Stimulated activated CD8-positive, alpha-beta memory T cell treated with anti-CD3 and anti-CD28 coated beads, Interleukin-4, amount 100 ng/mL, for 24 hours (primary cell): ENCODE data around the gene MAPK12.
A peak's percentile ranks its signal among the peaks of the same experiment; 100 is the strongest.

Experiments
- DNase-seq: peaks from one replicate; pipeline ENCODE4 v3.0.0-alpha.2; 2020; ENCODE audit warnings: low read depth

The MAPK12 gene

DNA sequence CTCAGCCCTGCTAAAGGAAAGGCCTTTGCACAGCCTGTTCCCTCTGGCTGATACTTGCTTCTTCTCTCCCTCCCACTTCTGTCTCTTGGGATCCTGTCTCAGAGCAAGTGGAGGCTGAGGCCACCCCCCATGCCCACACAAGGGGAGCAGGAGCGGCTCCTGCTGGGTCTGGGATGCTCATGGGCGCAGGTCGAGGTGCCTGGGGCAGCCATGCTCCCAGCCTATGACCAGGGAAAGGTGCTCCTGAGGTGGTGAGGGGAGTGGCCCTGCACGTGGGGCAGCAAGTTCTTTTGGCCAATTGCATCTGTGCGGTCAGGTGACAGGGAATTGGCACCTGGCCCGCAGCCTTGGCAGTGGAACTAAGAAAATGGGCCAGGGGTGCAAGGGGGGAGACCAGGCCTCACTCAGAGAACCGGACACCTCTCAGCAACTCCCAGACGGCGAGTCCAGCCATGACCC lies 7.2 kb upstream of the MAPK12 start:
- DNase-seq = no peak

DNA sequence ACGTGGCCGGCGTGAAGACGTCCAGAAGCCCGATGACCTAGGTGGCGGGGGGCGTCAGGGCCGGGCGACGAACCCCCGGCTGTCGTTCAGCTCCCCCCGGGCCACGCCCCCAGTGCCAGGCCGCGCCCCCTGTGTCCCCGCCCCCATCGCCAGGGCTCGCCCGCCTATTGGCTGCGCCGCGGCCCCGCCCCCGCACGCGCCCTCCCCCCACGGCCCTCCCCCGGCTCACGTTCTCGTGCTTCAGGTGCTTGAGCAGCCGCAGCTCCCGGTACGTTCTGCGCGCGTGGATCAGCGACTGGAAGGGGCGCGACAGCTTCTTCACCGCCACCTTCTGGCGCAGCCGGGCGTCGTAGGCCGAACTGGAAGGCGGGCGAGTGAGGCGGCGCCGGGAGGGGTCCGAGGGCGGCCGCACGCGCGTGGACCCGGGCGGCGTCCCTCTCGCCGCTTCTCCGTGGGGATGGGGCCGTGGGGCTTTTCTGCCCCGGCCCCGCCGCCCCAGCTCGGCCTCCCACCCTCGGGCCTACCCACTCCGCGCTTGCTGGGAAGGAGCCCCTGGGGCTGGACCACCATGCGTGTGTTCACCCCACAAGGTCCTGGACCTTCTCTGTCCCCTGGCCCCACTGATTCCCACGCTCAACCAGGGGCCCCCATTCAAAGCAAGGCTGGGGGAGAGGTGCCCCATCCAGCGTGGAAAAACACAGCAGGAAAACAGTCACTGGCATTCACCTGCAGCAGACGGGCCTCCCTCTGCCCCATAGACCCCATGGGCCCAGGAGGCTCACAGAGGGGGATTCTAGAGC lies 6.3 kb upstream of the MAPK12 start:
- DNase-seq = peak; percentile 28

DNA sequence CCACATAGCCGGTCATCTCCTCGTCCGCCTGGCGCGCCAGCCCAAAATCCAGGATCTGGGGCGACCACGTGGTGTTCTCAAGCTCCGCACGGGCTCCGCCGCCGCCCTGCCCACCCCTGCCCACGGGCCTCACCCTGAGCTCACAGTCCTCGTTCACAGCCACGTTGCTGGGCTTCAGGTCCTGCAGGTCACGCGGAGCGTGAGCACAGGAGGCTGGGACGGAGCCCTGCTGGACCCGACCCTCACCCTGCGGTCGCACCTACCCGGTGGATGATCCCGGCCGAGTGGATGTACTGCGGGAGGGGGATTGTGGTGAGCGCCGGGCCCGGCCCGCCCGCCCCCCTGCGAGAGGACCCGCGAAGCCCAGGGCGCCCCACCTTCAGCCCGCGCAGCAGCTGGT lies 5.5 kb upstream of the MAPK12 start:
- no peak for DNase-seq

DNA sequence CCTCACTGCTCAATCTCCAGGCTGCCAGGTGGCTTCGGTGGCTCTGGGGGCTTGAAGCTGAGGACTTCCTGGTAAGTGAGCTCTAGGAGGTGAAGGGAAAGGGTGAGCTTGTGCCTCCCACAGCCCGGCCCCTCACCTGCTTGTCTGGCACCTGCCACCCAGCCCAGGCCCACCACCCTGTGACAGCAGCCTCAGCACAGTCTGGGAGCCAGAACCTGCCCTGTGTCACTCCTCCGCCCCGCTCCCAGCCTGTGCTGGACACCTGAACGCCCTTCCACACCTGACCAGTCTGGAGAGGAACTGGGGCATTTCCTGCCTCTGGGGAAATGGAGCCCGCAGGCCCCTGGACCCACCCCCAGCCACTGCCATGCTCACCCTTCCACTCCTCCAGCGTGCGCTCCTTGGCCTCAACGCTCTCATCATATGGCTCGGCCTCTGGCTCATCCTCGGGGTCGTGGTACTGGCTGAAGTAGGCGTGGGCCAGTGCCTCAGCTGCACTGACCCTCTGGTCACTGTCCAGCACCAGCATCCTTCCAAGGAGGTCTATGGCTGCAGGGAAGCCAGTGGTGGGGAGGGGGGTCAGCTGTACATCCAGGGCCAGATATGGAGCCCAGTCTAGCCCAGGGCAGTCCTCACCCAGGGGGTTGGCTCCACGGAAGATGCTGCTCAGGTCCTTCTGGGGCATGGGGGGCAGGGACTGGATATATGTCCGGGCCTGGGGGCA lies 3.6 kb upstream of the MAPK12 start:
- DNase-seq = no peak

DNA sequence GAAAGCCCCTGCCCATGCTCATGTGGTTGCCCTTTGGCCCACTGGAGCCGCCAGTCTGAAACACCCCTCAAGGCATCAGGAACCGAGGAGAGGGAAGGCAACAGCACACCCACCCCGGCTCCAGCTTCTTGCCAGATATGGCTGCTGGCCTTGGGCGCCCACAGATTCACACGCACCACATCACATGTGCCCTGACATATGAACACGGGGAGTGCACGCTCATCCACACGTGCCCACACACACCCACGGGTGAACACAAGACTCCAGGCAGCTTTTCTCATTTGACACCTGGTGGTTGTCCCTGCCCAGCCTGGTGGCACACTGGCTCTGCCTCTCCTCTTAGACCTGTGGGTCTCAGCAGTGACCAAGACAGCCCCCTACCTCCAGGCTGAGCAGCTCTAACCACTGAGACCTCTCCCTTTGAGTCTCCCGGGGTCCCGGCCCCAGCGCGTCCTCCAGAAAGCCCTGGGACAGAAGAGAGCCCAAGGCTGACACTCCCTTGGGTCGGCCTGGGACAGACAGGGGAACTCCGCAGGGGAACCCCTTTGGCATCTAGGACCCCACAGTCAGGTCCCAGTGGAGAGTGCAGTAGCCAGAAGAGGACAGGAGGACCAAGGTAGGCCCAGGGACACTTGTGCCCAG lies 2.7 kb upstream of the MAPK12 start:
- no peak for DNase-seq

DNA sequence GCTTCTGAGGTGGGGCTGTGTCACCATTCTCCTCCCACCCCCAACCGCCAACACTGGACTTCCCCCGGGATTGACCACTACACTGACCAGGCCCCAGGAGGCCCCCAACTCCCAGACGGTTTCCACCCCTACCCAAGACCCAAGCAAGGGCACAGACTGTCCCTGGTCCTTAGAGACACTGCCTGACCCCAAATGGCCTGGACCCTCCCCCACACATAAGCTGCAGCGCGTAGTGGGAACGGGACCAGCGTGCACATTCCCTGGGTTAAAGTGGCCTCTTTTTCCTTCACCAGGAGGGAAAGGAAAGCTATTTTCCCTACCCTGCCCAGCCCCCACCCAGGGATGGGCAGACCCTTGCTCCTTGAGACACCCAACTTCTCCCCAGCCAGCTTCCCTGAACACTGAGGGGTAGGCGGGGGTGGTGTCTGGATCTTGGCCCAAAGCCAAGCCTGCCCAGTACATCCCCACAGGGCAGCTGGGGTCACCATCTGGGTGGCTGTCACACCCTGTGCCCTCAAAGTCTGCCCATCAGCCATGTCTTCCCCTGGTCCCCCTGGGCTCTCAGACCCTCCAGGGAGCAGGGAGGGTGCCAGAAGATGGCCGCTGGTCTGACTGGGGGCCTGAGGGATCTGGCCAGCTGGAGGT lies 1.6 kb upstream of the MAPK12 start:
- DNase-seq = no peak

DNA sequence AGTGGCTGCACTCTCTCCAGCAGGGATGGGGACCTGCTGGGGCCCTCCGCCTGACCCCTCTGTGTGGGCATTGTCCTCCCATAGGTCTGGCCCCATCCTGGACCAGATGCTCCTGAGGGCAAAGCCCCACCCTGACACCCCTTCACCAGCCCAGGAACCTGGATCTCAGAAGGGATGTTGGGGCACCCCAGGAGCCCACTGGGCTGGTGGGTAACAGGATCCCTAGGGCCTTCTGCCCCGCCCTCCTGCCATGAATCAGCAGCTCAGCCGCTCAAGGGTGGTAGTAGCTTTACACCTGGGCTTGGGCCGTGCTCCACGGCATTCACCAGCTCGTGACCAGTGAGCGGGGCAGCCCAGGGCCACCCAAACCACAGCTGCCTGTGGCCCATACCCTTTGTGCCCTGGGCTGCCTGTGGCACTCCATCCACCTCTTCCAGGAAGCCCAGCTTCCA lies 1.0 kb upstream of the MAPK12 start:
- DNase-seq = no peak

DNA sequence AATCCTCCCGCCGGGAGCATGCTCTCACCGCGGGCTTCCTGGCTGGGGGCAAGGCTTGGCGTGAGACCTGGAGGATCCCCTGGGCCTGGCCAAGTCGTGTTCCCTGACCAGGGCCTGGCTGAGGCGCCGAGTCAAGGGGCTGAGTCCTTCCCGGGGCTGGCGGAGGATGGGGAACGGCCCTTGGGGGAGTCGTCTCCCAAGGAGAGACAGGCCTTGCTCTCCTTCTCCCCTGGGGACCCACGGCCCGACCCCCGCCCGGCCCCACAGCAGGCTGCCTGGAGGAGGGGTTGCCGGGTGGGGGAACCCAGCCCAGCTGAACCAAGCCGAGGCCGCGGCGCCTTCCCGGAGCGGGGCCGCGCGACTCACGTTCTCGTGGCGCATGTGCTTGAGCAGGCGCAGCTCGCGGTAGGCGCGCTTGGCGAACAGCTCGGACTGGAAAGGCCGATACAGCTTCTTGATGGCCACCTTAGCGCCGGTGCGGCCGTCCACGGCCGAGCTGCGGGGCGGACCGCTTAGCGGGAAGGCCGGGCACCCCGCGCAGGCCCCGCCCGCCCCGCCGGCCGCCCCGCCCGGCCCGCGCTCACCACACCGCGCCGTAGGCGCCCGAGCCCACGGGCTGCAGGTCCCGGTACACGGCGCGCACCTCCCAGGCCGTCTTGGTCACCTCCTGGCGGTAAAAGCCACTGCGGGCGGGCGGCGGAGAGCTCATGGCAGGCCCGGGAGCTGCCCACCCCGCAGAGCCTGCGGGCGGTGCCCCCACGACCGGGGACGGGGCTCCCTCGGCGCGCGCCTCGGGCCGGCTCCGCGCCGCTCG lies 475 bp downstream of the MAPK12 start:
- DNase-seq = peak; percentile 30

DNA sequence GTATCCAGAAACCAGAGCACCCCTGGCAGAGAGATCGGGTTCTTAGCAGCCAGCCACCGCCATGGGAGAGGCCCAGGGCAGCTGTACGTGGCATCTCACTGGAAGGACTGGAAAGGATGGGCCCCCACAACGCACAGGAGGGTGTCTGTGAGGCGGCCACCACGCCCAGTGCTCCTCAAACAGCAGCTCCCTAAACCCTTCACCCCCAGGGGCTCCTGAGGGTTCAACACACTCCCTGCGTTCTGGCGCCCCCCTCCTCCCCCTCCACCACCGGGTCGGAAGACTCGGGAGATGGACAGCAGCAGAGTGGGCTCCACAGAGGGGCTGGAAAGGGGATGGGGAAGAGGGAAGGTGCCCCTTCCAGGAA lies 1.1 kb downstream of the MAPK12 start:
- no peak for DNase-seq

DNA sequence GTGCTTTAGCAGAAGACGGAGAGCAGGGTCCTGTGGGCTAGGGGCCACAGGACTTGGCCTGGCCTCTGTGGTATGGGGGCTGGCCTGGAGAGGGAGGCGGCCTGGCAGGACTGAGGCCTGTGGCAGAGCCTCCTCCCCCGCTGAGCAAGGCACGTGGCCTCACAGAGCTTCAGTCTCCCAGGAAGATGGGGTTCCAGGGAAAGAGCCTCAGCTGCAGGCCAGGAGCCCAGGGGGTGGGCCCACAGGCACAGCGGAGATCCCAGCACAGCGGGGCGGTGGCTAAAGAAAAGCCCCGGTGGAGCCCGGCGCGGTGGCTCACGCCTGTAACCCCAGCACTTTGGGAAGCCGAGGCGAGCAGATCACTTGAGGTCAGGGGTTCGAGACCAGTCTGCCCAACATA lies 2.2 kb downstream of the MAPK12 start:
- DNase-seq = no peak

DNA sequence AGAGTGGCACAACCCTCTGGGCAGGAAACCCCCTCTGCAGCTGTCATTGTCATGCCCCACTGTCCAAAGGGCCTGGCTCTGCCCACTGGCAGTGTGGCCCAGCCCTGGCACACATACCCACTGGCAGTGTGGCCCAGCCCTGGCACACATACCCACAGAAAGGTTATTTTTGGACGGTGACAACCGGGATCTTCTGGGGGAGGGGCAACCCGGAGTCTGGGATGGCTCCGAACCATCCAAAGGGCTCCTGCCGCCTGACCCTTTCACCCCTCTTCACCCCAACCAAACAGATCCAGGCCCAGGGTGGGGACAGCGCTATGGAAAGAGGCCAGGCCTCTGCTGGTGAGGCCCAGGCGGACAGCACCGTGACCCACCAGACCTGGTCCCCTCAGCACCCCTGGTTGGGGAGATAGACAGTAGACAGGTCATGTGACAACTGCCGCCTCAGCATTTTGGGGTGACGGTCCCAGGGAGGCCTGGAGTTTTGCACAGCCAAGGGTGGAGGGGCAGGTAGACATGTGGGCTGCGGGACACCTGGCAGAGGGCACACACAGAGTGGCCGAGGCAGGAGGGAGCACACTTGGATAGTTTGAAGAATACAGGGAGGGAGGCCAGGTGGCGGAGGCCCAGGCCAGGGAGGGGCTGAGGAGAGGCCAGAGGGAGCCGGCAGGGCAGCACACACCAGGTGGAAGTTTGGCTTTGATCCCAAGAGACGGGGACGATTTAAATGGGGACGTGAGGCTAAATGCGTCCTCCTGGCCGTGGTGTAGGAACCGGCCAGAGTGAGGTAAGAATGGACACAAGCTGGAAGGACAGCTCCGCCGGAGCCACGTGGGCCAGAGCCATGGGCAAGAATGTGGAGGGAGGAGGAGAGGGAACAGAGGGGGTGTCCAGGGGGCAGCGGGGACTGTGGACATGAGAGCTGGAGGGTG lies 2.9 kb downstream of the MAPK12 start:
- no peak for DNase-seq

DNA sequence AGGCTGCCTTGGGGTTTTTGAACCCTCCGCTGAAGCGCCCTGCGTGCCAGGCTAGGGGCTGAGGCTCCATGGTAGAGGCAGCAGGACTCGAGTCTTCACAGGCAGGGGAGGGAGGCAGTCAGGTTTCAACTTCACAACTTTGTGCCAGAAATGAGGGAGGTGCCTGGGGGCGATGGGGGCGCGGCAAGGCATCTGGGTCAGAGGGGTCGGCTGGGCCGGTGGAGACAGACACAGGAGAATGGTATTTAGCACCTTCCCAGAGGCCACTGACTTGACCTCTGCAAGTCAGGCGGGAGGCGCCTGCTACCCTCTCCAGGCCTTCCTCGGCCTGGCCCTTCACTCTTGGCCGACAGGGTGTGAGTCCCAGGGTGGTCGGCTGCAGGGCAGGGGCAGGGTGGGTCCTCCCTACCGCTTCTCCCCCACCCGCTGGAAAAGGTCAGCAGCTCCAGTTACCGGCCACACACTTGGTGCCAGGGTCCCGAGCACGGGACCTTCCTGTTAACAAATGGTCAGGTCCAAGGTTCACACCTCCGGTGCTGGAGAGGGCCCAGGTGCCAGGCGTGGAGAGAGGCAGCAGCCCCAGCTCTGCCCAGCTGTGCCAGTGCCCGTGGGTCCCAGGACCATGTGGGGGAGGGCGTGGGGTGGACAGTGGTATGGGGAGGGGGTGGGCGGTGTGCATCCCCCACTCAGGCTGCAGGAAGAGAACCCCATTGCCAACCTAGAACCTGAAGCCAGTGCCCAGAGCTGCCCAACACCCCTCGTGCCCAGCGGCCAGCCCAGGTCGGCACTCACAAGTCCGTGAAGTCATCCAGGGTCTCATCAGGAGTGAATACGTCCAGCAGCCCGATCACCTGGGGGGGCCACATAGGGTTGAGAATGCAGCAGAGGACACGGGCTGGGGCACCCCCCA lies 3.8 kb downstream of the MAPK12 start:
- DNase-seq = no peak

DNA sequence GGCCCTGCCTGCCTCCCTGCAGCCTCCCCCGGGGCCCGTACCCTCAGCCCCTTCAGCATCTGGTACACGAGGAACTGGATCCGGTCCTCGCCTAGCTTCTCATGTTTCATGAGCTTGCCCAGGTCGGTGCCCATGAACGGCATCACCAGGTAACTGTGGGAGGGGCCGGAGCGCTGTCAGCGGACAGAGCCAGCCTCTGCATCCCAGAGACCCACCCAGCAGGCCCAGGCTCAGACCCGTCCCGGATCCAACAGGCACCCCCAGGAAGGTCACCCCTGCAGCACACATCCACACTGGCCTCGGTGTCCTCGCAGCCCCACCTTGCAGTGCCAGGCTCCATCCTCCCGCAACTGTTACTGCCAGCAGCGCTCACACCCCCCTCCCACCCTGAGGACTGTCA lies 4.4 kb downstream of the MAPK12 start:
- no peak for DNase-seq

DNA sequence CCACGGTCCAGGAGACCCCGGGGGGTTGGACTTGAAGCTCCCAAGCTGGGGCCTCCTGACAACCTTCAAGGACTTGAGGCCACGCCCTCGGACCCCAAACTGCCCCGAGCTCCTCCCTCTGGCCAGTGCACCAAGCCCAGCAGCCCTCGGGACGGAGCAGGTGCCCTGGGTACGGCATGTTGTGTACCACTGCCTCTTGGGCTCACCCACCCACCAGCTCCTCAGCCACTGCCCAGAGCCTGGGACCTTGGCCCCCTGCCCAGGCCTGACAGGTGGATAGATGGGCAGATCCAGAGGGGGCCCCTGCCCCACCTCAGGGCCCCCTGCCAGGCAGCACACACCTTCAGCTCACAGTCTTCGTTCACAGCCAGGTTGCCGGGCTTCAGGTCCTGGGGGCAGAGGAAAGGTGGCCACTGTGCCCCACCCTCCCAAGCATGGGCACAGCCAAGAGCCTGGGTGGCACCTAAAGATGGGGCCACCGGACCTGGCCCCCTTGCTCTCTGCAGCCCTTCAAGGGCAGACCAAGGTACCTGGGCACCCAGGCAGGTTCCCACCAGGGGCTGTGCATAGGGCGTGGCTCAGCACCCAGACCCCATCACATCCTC lies 5.1 kb downstream of the MAPK12 start:
- no peak for DNase-seq

DNA sequence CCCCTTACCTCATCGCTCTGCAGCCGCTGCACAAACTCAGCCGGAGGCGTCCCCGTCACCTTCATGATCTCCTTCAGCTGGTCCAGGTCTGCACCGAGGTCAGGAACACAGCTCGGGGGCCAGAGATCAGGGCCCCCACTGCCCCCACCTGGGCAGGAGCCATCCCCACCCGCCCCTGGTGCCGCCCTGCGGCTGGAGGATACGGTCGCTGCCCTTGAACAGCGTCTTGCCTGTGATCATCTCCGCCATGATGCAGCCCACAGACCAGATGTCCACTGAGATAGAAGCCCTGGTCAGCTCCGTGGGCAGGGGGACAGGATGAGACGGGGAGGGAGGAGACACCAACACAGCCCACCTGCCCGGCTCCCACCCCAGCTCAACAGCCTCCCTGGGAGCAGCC lies 5.9 kb downstream of the MAPK12 start:
- DNase-seq = no peak

DNA sequence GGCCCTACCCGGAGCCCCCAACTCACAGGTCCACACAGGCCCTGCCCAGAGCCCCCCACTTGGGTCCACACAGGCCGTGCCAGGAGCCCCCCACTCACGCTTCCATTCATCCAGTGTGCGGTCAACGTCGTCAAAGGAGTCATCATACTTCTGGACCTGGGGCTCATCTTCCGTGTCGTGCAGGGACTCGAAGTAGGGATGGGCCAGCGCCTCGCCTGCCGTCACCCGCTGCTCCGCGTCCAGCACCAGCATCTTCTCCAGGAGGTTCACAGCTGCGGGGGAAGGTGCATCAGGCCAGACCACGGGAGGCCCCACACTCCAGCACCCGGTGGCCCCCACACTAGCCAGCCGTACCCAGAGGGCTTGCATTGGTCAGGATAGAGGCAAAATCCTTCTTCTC lies 6.4 kb downstream of the MAPK12 start:
- DNase-seq = no peak

DNA sequence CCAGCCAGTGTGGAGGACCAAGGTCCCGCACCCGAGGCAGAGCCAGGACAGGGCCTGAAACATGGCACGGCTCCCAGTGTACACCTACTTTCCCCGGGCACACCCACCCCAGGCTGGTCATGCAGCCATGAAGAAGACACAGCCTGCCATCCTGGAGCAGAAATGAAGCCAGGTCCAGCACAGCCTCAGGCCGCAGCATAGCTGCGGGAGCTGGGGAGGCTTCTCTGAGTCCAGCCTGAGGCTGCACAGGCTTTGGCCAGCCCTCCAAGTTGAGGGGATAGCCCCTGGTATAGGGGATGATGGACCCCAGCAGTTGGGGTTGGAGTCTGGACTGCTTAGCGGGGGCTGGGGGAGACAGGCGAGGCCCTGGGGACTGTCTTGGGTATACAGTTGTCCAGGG lies 7.5 kb downstream of the MAPK12 start:
- DNase-seq = no peak

DNA sequence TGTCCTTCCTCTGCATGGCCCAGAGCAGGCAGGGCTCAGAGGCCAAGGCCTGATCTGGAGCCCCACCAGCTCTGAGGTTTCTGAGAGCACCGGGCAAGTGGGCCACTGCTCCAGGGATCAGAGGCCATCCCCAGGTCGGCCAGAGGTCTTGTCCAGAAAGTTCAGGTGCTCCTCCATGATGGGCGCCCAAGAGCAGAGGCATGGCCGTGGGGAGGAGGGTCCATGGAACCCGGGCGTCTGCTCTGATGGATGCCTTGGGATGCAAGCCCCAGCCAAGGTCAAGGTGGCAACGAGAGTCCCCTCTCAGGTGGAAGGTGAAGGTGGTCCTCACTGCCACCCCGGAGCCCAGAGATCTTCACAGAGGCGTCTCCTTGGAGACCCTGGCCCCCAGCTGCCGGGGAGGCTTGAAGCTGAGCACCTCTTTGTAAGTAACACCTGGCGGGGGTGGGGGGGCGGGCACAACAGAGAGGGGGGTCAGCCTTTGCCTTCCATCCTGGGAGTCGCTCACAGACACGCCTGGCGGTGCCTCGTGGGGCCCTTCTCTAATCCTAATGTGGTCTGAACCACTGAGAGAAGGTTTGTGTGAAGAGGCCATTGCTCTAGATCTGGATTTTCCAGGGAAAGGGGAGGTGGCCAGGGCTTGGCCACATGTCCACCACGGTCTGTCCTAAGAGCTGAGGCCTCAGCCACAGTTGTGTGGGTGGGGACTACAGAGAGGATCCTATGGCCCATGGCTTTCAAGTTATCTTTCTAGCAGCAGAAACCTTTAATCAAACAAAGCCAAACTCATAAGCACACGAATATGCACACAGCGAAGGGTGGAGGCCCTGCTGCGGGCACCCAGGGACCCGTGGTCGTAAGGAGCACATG lies 8.2 kb downstream of the MAPK12 start:
- DNase-seq = no peak
